Peyer's patch (tissue), 4 donors: ENCODE data around the gene ERC1.

Source experiments
- CTCF ChIP-seq, 6 experiments: fragments of 450-650 bp in 4 of 6; fragments of 200-600 bp in 2 of 6; sonication (generic) in 1 of 6; IDR thresholded peaks; one replicate each; pipeline ENCODE4 v1.5.1; 2017 to 2019; ENCODE audit warnings: antibody characterized with exemption in 6 of 6, mild to moderate bottlenecking in 3 of 6, moderate library complexity in 1 of 6
- POLR2A ChIP-seq, 2 donors: fragments of 450-650 bp; IDR thresholded peaks; one replicate each; pipeline ENCODE4 v1.5.1; 2017; ENCODE audit warnings: antibody characterized with exemption in 2 of 2, mild to moderate bottlenecking in 2 of 2, moderate library complexity in 2 of 2

- TF ChIP-seq CTCF (IDR thresholded peaks at IDR 0.05), result no peak
- TF ChIP-seq POLR2A (IDR thresholded peaks at IDR 0.05), result no peak
These were observed 147.7 kb downstream of the ERC1 start for GRCh38 chr12:1138691-1139090.
